ENCODE results near the gene UST. TPM values are rescaled to one million over a fixed set of nuclear protein-coding genes. Genes with fewer than 3 reads are reported as not detected.

Gene UST
- total and polyA plus RNA-seq, 2 experiments from 2014 or later = 2.9 to 4.0 TPM

GRCh38 chr6:149028767-149029405 lies 282.1 kb downstream of the UST start:
- peak; percentile 48 for TF ChIP-seq CTCF (IDR thresholded peaks at IDR 0.05; ENCODE audit: low read depth, low read length)
- H3K27me3 ChIP-seq = no peaks in the 10 kb centered on the region
- no peaks in the 10 kb centered on the region for H3K36me3 ChIP-seq
- H3K4me1 ChIP-seq (ENCODE audit: low read depth) = no peaks in the 10 kb centered on the region
- H3K9me3 ChIP-seq (ENCODE audit: low read depth) = no peaks in the 10 kb centered on the region
- H3K4me3 ChIP-seq = no peak overlapping the region
- peak; percentile 90 to 95 for DNase-seq (ENCODE audit: low read depth in 1 of 2, low spot score in 1 of 2)
- no peak overlapping the region for H3K27ac ChIP-seq

GRCh38 chr6:149031201-149031858 lies 284.5 kb downstream of the UST start:
- Histone ChIP-seq H3K27ac (no peak overlapping the region), H3K4me1 (ENCODE audit: low read depth) (peaks cover 4% of the 10 kb centered on the region), H3K9me3 (ENCODE audit: low read depth) (no peaks in the 10 kb centered on the region), H3K4me3 (no peak overlapping the region), H3K36me3 (no peaks in the 10 kb centered on the region), H3K27me3 (no peaks in the 10 kb centered on the region)
- no peak for TF ChIP-seq CTCF (IDR thresholded peaks at IDR 0.05; ENCODE audit: low read depth, low read length)
- DNase-seq (ENCODE audit: low read depth in 1 of 2, low spot score in 1 of 2) = no peak

- H3K27ac ChIP-seq = no peak overlapping the region
- peak in 1 of 2 donors; percentile 92 for DNase-seq (ENCODE audit: low read depth in 1 of 2, low spot score in 1 of 2)
- no peak for TF ChIP-seq CTCF (IDR thresholded peaks at IDR 0.05; ENCODE audit: low read depth, low read length)
- no peaks in the 10 kb centered on the region for H3K9me3 ChIP-seq (ENCODE audit: low read depth)
- H3K4me3 ChIP-seq = no peak overlapping the region
- peaks cover 4% of the 10 kb centered on the region for H3K4me1 ChIP-seq (ENCODE audit: low read depth)
- H3K27me3 ChIP-seq = no peaks in the 10 kb centered on the region
- H3K36me3 ChIP-seq = no peaks in the 10 kb centered on the region
Observed at GRCh38 chr6:149031859-149032598, 285.2 kb downstream of the UST start.

GRCh38 chr6:149032599-149033405 lies 286.0 kb downstream of the UST start:
- peaks cover 4% of the 10 kb centered on the region for H3K4me1 ChIP-seq (ENCODE audit: low read depth)
- no peaks in the 10 kb centered on the region for H3K9me3 ChIP-seq (ENCODE audit: low read depth)
- no peaks in the 10 kb centered on the region for H3K27me3 ChIP-seq
- peak in 1 of 2 donors; percentile 94 for DNase-seq (ENCODE audit: low read depth in 1 of 2, low spot score in 1 of 2)
- no peak overlapping the region for H3K4me3 ChIP-seq
- no peak overlapping the region for H3K27ac ChIP-seq
- TF ChIP-seq CTCF (IDR thresholded peaks at IDR 0.05; ENCODE audit: low read depth, low read length) = no peak
- no peaks in the 10 kb centered on the region for H3K36me3 ChIP-seq

GRCh38 chr6:149033454-149033853 lies 286.6 kb downstream of the UST start:
- Histone ChIP-seq H3K36me3 (no peaks in the 10 kb centered on the region), H3K27me3 (no peaks in the 10 kb centered on the region), H3K27ac (no peak overlapping the region), H3K4me1 (ENCODE audit: low read depth) (peaks cover 4% of the 10 kb centered on the region), H3K4me3 (no peak overlapping the region), H3K9me3 (ENCODE audit: low read depth) (no peaks in the 10 kb centered on the region)
- no peak for TF ChIP-seq CTCF (IDR thresholded peaks at IDR 0.05; ENCODE audit: low read depth, low read length)
- DNase-seq (ENCODE audit: low read depth in 1 of 2, low spot score in 1 of 2) = no peak

All from cardiac muscle cell (in vitro differentiated cells and primary cell).